Measurements from ENCODE around the gene ABTB2. TPM values are rescaled to one million over a fixed set of nuclear protein-coding genes. Genes with fewer than 3 reads are reported as not detected.

The ABTB2 gene
- total RNA-seq, 1 donor from 2014 or later: 3.2 TPM

GRCh38 chr11:34184505-34185015 is 173.2 kb downstream of the ABTB2 start:
- TF ChIP-seq, protein P1, sequence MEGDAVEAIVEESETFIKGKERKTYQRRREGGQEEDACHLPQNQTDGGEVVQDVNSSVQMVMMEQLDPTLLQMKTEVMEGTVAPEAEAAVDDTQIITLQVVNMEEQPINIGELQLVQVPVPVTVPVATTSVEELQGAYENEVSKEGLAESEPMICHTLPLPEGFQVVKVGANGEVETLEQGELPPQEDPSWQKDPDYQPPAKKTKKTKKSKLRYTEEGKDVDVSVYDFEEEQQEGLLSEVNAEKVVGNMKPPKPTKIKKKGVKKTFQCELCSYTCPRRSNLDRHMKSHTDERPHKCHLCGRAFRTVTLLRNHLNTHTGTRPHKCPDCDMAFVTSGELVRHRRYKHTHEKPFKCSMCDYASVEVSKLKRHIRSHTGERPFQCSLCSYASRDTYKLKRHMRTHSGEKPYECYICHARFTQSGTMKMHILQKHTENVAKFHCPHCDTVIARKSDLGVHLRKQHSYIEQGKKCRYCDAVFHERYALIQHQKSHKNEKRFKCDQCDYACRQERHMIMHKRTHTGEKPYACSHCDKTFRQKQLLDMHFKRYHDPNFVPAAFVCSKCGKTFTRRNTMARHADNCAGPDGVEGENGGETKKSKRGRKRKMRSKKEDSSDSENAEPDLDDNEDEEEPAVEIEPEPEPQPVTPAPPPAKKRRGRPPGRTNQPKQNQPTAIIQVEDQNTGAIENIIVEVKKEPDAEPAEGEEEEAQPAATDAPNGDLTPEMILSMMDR (IDR thresholded peaks at IDR 0.05): no peak
- H3K9me3 ChIP-seq: no peaks in the 10 kb centered on the region
- intact Hi-C loops (cut with DNase I): no loop called here
- no peak overlapping the region for H3K4me3 ChIP-seq
- ATAC-seq (no peak), DNase-seq (no peak)
- H3K4me1 ChIP-seq: no peaks in the 10 kb centered on the region
- no peaks in the 10 kb centered on the region for H3K27me3 ChIP-seq
- no peak overlapping the region for H3K27ac ChIP-seq
- no peaks in the 10 kb centered on the region for H3K36me3 ChIP-seq

DNA sequence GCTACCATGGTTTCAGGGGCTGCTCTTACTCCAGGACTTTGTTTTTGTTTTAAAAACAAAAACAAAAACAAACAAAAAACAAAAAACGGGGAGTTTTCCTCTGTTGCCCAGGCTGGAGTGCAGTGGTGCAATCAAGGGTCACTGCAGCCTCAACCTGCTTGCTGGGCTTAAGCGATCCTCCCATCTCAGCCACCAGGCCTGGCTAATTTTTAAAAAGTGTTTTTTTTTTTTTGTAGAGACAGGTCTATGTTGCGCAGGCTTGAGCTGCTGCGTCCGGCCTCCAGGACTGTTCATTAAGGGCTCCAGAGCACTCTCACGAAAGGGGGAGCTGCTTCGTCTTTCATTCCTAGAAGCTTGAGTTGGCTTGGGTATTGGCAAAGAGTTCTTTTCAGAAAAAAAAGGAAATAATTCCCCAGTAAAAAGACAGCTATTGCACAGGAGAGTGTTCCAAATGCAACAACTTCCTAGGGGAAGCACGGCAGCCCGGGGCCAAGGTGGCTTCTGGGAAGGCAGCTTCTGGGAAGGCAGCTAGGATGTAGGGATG is 173.9 kb downstream of the ABTB2 start:
- ATAC-seq (no peak), DNase-seq (no peak)
- Histone ChIP-seq H3K27ac (no peak overlapping the region), H3K27me3 (no peaks in the 10 kb centered on the region), H3K9me3 (no peaks in the 10 kb centered on the region), H3K4me1 (no peaks in the 10 kb centered on the region), H3K4me3 (no peak overlapping the region), H3K36me3 (no peaks in the 10 kb centered on the region)
- TF ChIP-seq, protein P1 (IDR thresholded peaks at IDR 0.05): no peak
- intact Hi-C loops (cut with DNase I): no loop called here

DNA sequence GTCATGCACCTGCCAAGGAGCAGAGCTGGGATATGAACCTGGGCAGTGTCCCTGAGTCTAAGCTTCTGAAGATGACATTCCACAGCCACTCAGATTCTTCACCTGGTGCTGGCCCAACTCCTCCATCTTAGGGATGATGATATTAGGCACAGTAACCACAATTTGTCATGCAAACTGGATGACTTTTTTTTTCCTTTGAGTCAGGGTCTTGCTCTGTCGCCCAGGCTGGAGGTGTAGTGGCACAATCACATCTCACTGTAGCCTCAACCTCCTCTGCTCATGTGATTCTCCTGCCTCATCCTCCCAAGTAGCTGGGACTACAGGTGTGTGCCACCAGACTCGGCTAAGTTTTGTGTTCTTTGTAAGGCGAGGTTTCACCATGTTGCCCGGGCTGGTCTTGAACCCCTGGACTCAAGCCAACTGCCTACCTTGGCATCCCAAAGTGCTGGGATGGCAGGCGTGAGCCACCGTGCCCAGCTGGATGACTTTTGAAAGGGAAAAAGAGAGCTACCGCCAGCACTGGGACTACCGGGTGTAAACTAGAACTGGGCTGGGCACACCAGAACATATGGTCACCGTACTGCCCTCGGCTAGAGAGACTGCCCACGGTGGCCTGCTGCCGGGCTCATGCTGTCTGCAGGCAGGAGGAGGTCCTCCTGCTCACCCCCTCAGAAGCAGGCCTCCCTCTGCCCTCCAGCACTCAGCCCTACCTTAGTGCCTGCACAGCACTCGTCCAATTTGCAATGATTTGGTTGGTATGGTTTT is 174.7 kb downstream of the ABTB2 start:
- no peaks in the 10 kb centered on the region for H3K4me1 ChIP-seq
- ATAC-seq (no peak), DNase-seq (no peak)
- H3K27ac ChIP-seq: no peak overlapping the region
- TF ChIP-seq, protein P1 (IDR thresholded peaks at IDR 0.05): no peak
- no peak overlapping the region for H3K4me3 ChIP-seq
- H3K9me3 ChIP-seq: no peaks in the 10 kb centered on the region
- no peaks in the 10 kb centered on the region for H3K27me3 ChIP-seq
- intact Hi-C loops (cut with DNase I): no loop called here
- H3K36me3 ChIP-seq: no peaks in the 10 kb centered on the region

DNA sequence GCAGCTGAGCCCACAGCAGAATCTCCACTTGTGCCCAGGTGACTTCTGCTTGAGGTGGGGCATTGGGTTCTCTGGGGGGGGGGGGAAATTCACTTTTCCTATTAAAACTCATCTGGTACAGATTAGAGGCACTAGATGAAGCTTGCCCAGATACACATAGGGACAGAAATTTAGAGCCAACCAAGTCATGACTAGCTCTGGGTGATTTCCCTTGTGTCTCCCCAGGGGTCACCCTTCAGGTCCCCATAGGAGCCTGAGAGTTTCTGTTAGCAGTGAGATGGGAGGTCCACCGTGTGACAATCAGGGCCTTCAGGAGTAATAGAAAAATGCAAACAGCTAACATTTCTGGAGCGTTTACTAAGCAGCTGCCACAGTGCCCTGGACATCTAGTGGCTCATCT is 175.4 kb downstream of the ABTB2 start:
- ATAC-seq (no peak), DNase-seq (no peak)
- no peaks in the 10 kb centered on the region for H3K4me1 ChIP-seq
- H3K9me3 ChIP-seq: no peaks in the 10 kb centered on the region
- H3K27ac ChIP-seq: no peak overlapping the region
- TF ChIP-seq, protein P1 (IDR thresholded peaks at IDR 0.05): no peak
- H3K4me3 ChIP-seq: no peak overlapping the region
- intact Hi-C loops (cut with DNase I): no loop called here
- no peaks in the 10 kb centered on the region for H3K36me3 ChIP-seq
- no peaks in the 10 kb centered on the region for H3K27me3 ChIP-seq

- no peak for DNase-seq
- no peak overlapping the region for H3K4me3 ChIP-seq
- no peaks in the 10 kb centered on the region for H3K36me3 ChIP-seq
- no peak for ATAC-seq
- intact Hi-C loops (cut with DNase I): no loop called here
- H3K27me3 ChIP-seq: no peaks in the 10 kb centered on the region
- H3K4me1 ChIP-seq: no peaks in the 10 kb centered on the region
- H3K27ac ChIP-seq: no peak overlapping the region
- H3K9me3 ChIP-seq: no peaks in the 10 kb centered on the region
- TF ChIP-seq, protein P1 (IDR thresholded peaks at IDR 0.05): no peak
Measured at GRCh38 chr11:34181856-34182405, 175.9 kb downstream of the ABTB2 start.
